GM21786 (cell line): ENCODE data around the gene NOM1.

ENCODE experiments used
- ATAC-seq: cut with Tn5 transposase; IDR thresholded peaks from one replicate; pipeline ENCODE4 v1.9.1; 2021; ENCODE audit not compliant: unreplicated experiment

Gene NOM1

GRCh38 chr7:157003756-157004520 is 54.4 kb downstream of the NOM1 start:
- no peak for ATAC-seq

GRCh38 chr7:157004521-157005455 is 55.3 kb downstream of the NOM1 start:
- ATAC-seq = no peak

- no peak for ATAC-seq
Measured at GRCh38 chr7:157005456-157006204, 56.1 kb downstream of the NOM1 start.

DNA sequence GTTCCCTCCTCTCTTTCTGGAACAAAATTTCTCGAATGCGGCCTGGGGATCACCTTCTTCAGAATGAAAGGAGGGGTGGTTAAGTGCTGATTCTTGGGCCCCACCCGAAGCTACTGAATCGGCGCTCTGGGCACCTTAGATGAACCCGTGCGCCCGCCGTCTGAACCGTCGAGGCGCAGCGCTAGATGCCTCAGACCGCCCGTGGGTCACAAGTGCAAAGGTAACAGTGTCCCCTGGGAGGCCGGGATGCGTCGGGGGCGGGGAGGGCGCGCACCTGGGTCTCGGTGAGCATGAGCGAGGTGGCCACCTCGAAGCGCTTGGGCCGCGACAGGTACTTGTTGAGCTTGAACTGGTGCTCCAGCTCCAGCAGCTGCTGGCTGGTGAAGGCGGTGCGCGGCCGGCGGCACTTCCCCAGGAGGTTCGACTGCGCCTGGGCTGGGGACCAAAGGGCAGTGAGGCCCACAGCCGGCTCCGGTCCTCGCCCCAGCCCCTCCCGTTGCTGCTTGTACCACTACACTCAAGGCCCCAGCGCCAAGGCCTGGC is 56.8 kb downstream of the NOM1 start:
- no peak for ATAC-seq

GRCh38 chr7:157006829-157007469 is 57.4 kb downstream of the NOM1 start:
- ATAC-seq = no peak

DNA sequence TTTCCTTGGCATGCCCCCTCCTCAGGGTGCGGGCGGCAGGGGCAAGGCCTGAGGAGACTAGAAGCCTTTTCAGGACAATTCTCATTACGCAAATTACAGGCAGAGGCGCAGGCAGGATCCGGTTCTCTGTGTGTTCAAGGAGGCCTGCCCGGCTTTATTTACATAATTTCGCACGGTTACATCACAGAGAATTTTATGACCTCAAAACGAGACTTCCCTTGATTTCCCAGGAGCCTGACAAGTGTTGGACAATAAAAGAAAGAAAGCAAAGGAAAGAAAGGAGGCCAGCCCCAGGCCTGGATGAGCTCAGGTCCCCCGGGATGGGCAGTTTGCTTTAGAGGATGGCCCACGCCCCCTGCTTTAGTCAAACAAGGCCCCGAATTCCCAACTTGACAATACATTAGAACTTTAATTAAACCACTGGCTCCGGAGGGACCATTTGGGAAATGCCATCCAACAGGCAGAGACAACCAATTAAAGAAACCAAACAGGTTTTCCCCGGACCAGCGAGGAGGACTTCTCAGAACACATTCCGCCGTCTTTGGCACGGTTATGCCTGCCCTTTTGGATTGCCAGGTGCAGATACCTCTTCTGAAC is 58.1 kb downstream of the NOM1 start:
- no peak for ATAC-seq

- ATAC-seq = no peak
Measured at GRCh38 chr7:157008206-157009169, 59.0 kb downstream of the NOM1 start.

DNA sequence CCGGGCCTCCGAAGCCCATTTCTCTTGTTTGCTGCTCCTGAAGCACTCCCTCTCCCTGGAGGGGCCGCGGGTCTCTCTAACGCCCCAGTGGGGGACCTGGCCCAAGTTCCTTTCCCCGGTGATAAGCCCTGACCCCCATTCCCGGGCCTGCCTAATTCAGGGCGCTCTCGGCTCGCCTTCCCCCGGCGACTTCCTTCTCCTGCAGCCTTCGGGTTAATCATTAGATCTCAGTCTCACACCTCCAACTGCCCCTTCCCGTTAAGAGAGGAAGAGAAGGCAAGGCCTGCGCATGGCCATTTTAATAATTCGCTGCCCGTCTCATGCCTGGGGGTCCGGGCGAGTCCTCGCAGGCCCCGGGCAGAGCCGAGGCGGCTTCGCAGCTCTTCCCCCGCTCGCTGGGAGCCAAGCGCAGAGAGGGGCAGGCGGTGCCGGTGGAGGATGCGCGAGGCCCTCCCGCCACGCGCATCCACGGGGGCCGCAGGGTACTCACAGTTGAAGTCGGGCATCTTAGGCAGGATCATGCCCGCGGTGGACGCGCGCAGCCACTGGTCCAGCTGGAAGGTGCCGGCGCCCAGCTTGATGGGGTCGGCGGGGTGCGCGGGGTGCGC is 59.8 kb downstream of the NOM1 start:
- ATAC-seq = peak; percentile 28

DNA sequence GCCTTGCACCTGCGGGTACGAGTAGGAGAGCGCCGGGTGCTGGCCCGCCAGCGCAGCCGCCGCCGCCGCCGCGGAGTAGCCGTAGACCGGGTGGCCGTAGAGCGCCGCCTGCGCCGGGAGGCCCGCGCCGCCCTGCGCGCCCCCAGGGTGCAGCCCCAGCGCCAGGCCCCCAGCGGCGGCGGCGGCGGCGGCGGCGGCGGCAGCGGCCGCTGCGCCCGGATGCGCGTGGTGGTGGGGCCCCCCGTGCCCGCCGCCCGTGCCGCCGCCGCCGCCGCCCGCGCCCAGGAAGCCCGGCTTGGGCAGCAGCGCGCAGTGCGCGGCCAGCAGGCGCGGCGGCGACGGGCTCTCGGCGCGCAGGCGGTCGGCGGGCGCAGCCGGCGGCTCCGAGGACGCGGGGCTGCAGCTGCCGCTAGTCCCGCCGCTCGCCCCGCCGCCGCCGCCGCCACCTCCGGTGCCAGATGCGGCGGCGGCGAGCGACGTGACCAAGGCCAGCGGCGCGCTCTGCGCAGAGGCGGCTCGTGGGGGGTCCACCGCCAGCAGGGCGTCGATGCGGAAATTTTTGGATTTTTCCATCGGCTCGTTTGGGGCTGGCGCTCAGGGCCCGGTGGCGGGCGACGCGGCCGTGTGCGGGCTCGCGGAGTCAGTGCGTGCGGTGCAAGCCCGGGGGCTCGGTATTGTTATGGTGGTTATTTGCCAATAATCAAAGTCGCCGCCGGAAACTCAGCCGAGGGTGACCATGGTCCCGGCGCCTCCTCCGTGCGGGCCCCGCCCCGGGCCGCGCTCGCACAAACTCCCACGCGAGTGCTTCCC is 60.5 kb downstream of the NOM1 start:
- ATAC-seq = peak; percentile 11

DNA sequence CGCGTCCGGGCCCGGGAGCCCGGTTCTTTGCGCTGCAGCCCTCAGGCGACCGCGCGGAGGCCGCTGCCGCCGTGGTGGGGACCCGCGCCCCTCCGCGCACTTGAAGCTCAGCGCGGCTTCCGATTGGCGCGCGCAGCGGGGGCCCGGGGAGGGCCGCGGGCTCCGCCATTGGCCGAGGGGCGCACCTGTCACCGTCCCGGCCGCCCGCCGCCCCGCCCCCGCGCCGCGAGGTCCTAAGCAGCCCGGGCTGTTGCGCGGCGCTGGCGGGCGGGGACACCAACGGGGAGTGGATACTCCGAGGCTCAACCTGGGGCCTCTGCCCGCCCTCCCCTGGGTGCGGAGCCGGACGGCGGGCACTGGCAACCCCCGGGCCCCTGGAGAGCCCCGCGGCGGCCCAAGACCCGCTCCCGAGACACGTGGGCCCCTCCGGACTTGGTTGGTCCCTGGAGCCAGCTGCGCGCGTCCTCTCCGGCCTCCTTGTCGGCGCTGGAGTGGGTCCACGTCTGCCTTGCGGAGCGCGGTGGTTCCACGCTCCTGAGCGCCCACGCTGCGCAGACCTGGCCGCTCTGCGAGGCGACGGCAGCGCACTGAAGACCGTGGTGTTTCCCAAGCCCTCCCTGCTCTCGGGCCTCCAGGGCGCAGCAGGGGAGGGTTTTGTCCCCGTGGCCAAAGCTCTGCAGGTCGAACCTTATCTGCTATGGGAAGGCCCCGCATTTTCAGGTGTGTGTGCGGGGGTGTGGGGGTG is 61.2 kb downstream of the NOM1 start, which contains the start of gene MNX1:
Gene MNX1, minus strand, starts transcription at position 76 of the 745 bp plus-strand sequence. CDS start 313 bp downstream, outside the sequence.
- ATAC-seq = peak; percentile 58

- ATAC-seq = peak; percentile 7
Measured at GRCh38 chr7:157011333-157012112, 62.0 kb downstream of the NOM1 start.

GRCh38 chr7:157012113-157012547 is 62.6 kb downstream of the NOM1 start:
- no peak for ATAC-seq

DNA sequence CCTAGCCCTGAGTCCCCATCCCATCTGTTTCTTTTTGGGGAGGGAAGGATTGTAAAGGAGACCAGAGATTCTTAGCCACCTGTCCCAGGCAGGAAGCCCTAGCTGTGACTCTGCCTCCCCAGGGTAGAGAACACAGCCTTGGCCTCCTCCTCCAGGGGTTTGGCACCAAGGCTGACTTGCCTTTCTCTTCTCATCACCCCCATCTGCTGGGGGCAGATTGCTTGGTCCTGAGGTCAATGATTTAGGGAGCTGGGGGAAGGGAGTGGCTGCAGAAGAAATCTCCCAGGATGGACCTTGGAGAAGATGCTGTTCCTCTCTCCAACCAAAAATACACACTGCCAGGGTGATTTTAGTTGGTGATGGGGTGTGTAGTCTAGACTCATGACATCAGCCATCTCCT is 63.6 kb downstream of the NOM1 start:
- ATAC-seq = no peak

DNA sequence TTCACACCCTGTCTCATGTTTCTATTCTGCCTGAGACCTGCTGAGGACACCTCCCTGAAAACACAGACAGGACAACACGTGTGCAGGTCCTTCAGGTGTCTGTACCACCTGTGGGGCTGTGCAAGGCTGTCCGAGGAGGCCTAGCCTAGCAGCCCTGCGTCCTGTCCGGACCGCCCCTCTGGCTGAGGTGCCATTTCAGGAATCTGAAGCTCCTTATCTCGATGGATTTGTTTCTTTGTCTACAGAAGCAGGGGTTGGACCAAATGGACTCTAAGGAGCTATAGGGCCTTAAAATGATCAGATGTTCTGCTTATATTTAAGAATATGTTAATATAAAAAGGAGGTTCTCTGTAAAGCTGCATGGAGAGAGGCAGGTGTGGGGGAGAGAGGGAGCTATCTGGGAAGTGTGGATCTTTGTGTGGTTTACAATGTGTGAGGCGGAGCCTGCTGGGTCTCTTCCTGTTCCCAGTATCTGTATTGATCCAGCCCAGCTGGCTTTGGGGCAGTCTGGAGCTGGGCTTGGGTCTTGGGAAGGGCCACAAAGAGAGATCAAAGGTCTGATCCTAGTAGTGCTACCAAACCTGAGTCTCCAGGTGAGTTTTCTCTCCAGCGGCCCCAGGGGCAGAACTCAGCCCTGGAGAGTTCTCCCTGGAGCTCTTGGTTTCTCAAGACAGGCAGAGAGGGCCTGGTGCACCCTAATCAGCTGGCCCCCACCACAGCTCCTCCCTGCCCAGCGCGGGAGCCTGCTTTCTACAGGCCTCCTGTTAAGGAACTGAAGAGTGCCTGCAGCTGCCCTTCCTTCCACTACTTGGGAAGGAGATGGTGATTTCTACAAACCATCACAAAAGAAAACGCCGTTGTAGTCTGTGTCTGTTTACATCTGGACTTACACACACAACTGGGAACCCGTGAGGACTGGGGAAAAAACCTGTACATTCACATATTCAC is 64.4 kb downstream of the NOM1 start:
- no peak for ATAC-seq
